GM18867 (cell line): ENCODE measurements around the gene MCM8.

Experiments
- ATAC-seq: cut with Tn5 transposase; IDR thresholded peaks from one replicate; pipeline ENCODE4 v1.9.1; 2021; ENCODE audit warnings: mild to moderate bottlenecking, moderate library complexity; ENCODE audit not compliant: unreplicated experiment

The MCM8 gene

GRCh38 chr20:6040540-6040939, 90.1 kb downstream of the MCM8 start:
- no peak for ATAC-seq

GRCh38 chr20:6040958-6041807, 90.7 kb downstream of the MCM8 start:
- ATAC-seq, result no peak

GRCh38 chr20:6041808-6042265, 91.4 kb downstream of the MCM8 start:
- no peak for ATAC-seq

- ATAC-seq, result no peak
These were observed 93.7 kb downstream of the MCM8 start for GRCh38 chr20:6044115-6044514.

GRCh38 chr20:6045566-6045965, 95.1 kb downstream of the MCM8 start:
- no peak for ATAC-seq

GRCh38 chr20:6046432-6046831, 96.0 kb downstream of the MCM8 start:
- no peak for ATAC-seq

GRCh38 chr20:6048391-6048790, 97.9 kb downstream of the MCM8 start:
- no peak for ATAC-seq
